ENCODE measurements around the gene ANK3.

ANK3 gene

DNA sequence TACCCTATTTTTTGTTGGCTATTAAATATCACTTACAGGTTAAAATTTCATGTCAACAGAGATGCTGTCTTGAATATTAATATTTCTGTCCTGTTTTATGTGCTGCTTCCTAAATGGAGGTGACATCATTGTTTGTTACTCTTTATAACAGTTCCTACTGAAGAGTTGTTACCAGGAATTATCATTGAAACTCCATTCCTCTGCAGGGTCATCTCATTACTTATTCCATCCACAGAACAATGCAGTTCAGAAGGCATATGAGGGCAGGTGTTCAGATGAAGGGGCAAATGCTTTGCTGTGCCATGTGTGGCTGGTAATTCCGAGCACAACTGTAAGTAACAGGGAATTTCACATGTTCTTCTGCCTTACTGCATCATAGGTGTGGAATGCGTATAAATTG, 113.4 kb downstream of the ANK3 start:
- Histone ChIP-seq H4K20me1 (ENCODE audit: insufficient read depth, low read length) (no peaks in the 10 kb centered on the region), H3K36me3 (replicated peaks; ENCODE audit: insufficient read depth, low read length) (no peaks in the 10 kb centered on the region), H3K9ac (ENCODE audit: low read length) (no peak overlapping the region), H3K27me3 (replicated peaks; ENCODE audit: insufficient read depth, low read length) (no peaks in the 10 kb centered on the region), H3K4me2 (ENCODE audit: low read depth, low read length) (no peak overlapping the region), H3K79me2 (ENCODE audit: low read length) (no peaks in the 10 kb centered on the region), H3K4me1 (ENCODE audit: low read length) (no peaks in the 10 kb centered on the region), H2AFZ (ENCODE audit: low read length) (no peak overlapping the region), H3K27ac (ENCODE audit: low read length) (no peak overlapping the region), H3K9me3 (replicated peaks; ENCODE audit: insufficient read depth, low read length) (no peaks in the 10 kb centered on the region), H3K9me2 (replicated peaks; ENCODE audit: insufficient read depth, low read length) (no peaks in the 10 kb centered on the region), H3F3A (ENCODE audit: insufficient read depth, low read length) (no peaks in the 10 kb centered on the region), H3K4me3 (ENCODE audit: low read length) (no peak overlapping the region)
- no peak for DNase-seq
- TF ChIP-seq, protein P1, sequence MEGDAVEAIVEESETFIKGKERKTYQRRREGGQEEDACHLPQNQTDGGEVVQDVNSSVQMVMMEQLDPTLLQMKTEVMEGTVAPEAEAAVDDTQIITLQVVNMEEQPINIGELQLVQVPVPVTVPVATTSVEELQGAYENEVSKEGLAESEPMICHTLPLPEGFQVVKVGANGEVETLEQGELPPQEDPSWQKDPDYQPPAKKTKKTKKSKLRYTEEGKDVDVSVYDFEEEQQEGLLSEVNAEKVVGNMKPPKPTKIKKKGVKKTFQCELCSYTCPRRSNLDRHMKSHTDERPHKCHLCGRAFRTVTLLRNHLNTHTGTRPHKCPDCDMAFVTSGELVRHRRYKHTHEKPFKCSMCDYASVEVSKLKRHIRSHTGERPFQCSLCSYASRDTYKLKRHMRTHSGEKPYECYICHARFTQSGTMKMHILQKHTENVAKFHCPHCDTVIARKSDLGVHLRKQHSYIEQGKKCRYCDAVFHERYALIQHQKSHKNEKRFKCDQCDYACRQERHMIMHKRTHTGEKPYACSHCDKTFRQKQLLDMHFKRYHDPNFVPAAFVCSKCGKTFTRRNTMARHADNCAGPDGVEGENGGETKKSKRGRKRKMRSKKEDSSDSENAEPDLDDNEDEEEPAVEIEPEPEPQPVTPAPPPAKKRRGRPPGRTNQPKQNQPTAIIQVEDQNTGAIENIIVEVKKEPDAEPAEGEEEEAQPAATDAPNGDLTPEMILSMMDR (IDR thresholded peaks at IDR 0.05; ENCODE audit: low read length), result no peak
- TF ChIP-seq EZH2phosphoT487 (IDR thresholded peaks at IDR 0.05; ENCODE audit: low read length), result no peak
- no peak for TF ChIP-seq EZH2 (optimal IDR thresholded peaks at IDR 0.05; ENCODE audit: low read depth, low read length)

DNA sequence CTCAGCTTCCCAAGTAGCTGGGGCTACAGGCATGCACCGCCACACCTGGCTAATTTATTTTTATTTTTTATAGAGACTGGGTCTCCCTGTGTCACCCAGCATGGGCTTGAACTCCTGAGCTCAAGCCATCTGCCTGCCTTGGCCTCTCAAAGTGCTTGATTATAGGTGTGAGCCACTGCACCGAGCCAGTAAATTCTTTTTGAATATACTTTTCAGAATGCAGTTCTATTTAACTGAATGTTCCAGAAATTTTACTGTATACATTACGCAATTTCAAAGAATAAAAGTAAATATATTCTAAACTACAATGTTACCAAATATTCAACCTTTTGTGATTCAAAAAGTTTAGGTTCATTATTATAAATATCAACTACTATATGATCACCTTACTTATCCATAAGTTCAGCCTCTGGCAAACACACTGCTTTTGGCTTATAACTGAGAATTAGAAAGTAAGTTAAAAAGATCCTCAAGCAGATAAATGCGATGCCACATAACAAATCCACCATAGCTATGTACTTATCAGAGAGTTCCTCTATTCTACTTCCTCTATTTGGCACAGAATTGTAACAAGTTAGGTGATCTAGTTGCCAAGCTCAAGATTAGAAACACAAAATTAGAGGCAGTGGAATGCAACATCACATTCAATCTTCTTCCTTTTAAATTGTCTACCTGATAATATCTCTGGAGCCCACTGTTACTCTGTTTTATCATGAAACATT, 118.2 kb downstream of the ANK3 start:
- Histone ChIP-seq H3K9me2 (replicated peaks; ENCODE audit: insufficient read depth, low read length) (no peaks in the 10 kb centered on the region), H3K9ac (ENCODE audit: low read length) (no peak overlapping the region), H3K9me3 (replicated peaks; ENCODE audit: insufficient read depth, low read length) (no peaks in the 10 kb centered on the region), H3K79me2 (ENCODE audit: low read length) (no peaks in the 10 kb centered on the region), H2AFZ (ENCODE audit: low read length) (no peak overlapping the region), H3K4me3 (ENCODE audit: low read length) (no peak overlapping the region), H3K27ac (ENCODE audit: low read length) (no peak overlapping the region), H3K4me1 (ENCODE audit: low read length) (peaks cover 7% of the 10 kb centered on the region), H3F3A (ENCODE audit: insufficient read depth, low read length) (0 out of 2 replicates have a peak, but pooled peaks cover 3% of the 10 kb centered on the region), H3K36me3 (replicated peaks; ENCODE audit: insufficient read depth, low read length) (no peaks in the 10 kb centered on the region), H4K20me1 (ENCODE audit: insufficient read depth, low read length) (no peaks in the 10 kb centered on the region), H3K4me2 (ENCODE audit: low read depth, low read length) (no peak overlapping the region), H3K27me3 (replicated peaks; ENCODE audit: insufficient read depth, low read length) (no peaks in the 10 kb centered on the region)
- TF ChIP-seq, protein P1 (IDR thresholded peaks at IDR 0.05; ENCODE audit: low read length), result no peak
- TF ChIP-seq EZH2 (optimal IDR thresholded peaks at IDR 0.05; ENCODE audit: low read depth, low read length), result no peak
- TF ChIP-seq EZH2phosphoT487 (IDR thresholded peaks at IDR 0.05; ENCODE audit: low read length), result no peak
- no peak for DNase-seq

DNA sequence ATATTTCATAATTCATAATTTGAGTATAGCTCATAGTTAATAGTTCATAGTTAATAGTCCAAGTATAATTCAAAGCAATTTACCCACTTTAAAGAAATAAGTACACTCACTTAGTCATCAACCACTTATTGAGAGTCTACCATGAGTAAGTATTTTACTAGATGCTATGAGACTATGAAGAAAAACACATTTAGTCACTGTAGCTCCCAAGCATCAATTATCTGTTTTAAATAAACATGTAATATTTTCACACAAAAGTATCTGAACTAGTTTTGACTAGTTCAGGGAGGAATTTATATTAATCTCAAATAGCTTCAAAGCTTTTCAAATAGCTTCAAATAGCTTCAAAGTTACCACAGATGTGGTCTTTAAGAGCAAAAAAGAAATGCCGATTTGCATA, 119.2 kb downstream of the ANK3 start:
- H3K27me3 ChIP-seq (replicated peaks; ENCODE audit: insufficient read depth, low read length), result no peaks in the 10 kb centered on the region
- no peak for DNase-seq
- H3K4me1 ChIP-seq (ENCODE audit: low read length), result peaks cover 16% of the 10 kb centered on the region
- H3K27ac ChIP-seq (ENCODE audit: low read length), result no peak overlapping the region
- no peak overlapping the region for H3K4me3 ChIP-seq (ENCODE audit: low read length)
- H2AFZ ChIP-seq (ENCODE audit: low read length), result no peak overlapping the region
- H3F3A ChIP-seq (ENCODE audit: insufficient read depth, low read length), result 0 out of 2 replicates have a peak, but pooled peaks cover 6% of the 10 kb centered on the region
- H3K9ac ChIP-seq (ENCODE audit: low read length), result no peak overlapping the region
- H4K20me1 ChIP-seq (ENCODE audit: insufficient read depth, low read length), result no peaks in the 10 kb centered on the region
- no peak for TF ChIP-seq EZH2 (optimal IDR thresholded peaks at IDR 0.05; ENCODE audit: low read depth, low read length)
- TF ChIP-seq EZH2phosphoT487 (IDR thresholded peaks at IDR 0.05; ENCODE audit: low read length), result no peak
- TF ChIP-seq, protein P1 (IDR thresholded peaks at IDR 0.05; ENCODE audit: low read length), result no peak
- H3K36me3 ChIP-seq (replicated peaks; ENCODE audit: insufficient read depth, low read length), result no peaks in the 10 kb centered on the region
- no peaks in the 10 kb centered on the region for H3K9me2 ChIP-seq (replicated peaks; ENCODE audit: insufficient read depth, low read length)
- no peaks in the 10 kb centered on the region for H3K79me2 ChIP-seq (ENCODE audit: low read length)
- H3K4me2 ChIP-seq (ENCODE audit: low read depth, low read length), result no peak overlapping the region
- no peaks in the 10 kb centered on the region for H3K9me3 ChIP-seq (replicated peaks; ENCODE audit: insufficient read depth, low read length)

Measured in MM.1S (cell line).